Globus pallidus (tissue), 1 donor: Measurements from ENCODE around the gene RUFY4.
"Not testable (repeated sequence)": the region's sequence is repeated elsewhere in the genome, so short reads cannot be mapped to it uniquely, and the experiment has no call there.

ENCODE experiments used
- DNase-seq: peaks from one replicate; pipeline ENCODE4 v3.0.0-alpha.2; 2015; ENCODE audit warnings: low spot score

RUFY4 gene

GRCh38 chr2:218089259-218089658 is 20.2 kb downstream of the RUFY4 start:
- DNase-seq = no peak

- no peak for DNase-seq
Observed at GRCh38 chr2:218091746-218092145, 22.7 kb downstream of the RUFY4 start.

DNA sequence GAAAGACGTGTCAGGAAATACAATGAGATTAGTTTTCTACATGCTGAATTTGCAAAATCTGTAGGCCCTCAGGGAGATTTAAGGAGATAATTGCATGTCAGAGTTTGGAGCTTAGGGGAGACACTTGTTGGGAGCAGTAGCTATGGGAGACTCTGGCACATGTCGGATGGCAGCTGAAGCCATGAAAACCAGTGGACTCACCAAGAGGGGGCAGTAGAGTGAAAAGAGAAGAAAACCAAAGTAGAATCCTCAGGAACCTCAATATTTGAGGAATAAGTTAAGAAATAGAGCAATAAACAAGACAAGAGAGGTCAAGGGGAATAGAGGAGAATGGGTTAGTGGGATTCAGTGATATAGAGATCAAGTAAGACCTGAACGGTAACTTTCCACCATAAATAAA is 24.8 kb downstream of the RUFY4 start:
- no peak for DNase-seq

GRCh38 chr2:218095853-218096252 is 26.8 kb downstream of the RUFY4 start:
- no peak for DNase-seq

- no peak for DNase-seq
Observed at GRCh38 chr2:218097975-218098374, 28.9 kb downstream of the RUFY4 start.

- not testable (repeated sequence) for DNase-seq
Observed at GRCh38 chr2:218108834-218109233, 39.8 kb downstream of the RUFY4 start.

GRCh38 chr2:218121789-218122188 is 52.7 kb downstream of the RUFY4 start:
- DNase-seq = not testable (repeated sequence)

DNA sequence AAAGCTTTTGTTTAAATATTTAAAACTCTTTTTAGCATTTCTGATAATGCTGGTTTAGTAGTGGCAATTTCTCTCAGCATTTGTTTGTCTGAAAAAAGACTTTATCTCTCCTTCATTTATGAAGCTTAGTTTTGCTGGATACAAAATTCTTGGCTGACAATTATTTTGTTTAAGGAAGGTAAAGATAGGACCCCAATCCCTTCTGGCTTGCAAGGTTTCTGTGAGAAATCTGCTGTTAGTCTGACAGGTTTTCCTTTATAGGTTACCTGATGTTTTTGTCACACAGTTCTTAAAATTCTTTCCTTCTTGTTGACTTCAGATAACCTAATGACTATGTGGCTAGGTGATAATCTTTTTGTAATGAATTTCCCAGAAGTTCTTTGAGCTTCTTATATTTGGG is 53.2 kb downstream of the RUFY4 start:
- DNase-seq = not testable (repeated sequence)

- no peak for DNase-seq
Observed at GRCh38 chr2:218123986-218124385, 54.9 kb downstream of the RUFY4 start.

DNA sequence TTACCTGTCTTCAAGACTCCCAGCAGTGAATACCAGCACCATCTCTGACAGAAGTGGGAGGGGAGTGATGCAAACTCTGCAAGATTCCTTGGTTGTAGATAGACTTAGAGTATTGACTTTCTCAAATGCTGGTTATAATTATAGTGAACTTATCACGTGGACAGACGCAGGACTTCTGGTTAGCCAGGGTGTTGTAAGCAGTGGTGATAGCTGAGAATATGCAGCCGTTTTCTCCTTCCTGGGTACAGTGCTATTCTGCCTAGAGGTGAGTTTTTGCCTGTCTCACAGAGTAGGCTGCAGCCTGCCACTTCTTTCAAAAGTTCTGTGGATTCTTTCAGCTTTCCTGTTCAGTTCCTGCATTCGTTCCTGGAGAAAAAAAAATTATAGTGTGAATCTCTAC is 56.0 kb downstream of the RUFY4 start:
- DNase-seq = no peak

- peak; percentile 17 for DNase-seq
Observed at GRCh38 chr2:218125626-218126080, 56.6 kb downstream of the RUFY4 start, which contains the start of gene CXCR2. Gene CXCR2 (plus strand): TSS chr2:218126028. CDS start chr2:218134802, 8,774 bp downstream.

GRCh38 chr2:218127929-218128455 is 58.9 kb downstream of the RUFY4 start:
- DNase-seq = no peak

DNA sequence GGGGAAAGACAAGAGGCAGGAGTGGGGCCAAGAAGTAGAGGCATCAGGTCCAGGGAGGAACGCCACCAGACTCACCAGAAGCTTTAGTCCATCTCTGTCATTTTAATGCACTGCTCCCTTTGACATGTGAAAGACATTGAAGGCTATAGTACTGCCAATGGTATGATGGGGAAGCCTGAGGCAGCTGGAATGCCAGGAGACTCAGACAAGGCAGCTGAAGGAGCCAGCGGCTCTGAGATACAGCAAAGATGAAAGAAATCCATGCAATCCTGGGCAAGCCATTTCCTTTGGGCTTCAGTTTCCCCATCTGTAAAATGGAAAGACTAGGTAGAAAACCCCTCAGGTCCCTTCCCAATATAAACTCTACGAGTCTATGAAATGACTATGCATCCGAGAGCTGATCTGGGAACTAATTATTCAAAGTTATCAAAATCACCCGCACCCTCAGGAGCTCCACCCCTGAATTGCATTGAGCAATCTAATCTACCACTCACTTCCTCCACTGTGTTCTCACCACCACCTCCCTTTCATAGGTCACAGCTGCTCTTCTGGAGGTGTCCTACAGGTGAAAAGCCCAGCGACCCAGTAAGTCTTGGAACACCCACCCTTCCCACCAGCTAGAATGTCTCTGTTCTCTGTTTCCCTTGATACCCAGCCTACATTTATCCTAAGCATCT is 59.9 kb downstream of the RUFY4 start:
- no peak for DNase-seq

DNA sequence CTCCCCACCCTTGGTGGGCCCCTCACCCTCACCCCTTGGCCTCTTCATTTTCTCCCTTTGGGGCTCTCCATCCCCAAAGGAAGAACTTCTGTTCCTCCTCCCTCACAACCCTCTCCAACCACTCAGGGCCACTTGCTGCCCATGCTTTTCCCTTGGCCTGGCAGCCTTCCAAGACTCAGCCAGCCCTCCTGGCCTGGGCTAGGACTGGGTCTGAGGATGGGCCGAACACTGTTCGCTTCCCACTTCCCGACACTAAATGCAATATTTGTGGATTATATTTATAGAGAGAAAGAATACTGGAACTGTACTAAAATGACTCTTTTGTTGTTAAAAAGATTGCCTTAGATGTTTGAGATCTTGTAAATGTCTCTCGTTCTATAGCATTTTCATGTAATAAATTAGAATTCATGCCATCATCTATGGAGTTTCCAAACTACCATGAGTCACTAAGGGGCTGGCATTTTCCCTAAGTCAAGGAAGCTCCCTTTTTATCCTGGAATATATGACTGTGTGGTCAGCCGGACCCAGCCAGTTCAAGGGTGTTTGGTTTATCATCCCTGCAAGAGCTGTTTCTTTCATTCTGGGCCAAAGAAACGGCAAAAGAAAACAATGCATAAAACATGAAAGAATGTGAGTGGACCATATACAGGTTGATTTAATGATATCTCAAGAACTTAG is 60.5 kb downstream of the RUFY4 start:
- no peak for DNase-seq

DNA sequence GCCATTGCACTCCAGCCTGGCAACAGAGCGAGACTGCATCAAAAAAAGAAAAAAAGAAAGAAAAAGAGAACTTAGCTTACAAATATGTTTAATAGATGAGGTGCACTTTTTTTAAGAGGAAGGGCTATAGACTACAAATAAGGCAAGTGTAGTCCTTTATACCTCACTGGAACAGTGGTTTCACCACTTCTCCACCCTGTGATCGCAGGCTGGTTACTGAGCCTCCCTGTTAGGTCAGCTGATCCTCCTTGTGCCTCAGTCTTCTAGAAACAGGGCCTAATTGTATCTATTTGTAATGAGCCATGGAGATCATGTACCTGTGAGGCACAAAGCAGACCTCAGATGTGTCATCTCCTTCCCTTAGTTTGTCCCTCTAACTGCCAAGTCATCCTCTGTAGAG is 61.3 kb downstream of the RUFY4 start:
- no peak for DNase-seq

- no peak for DNase-seq
Observed at GRCh38 chr2:218130822-218131221, 61.8 kb downstream of the RUFY4 start.

- DNase-seq = no peak
Observed at GRCh38 chr2:218137514-218137913, 68.5 kb downstream of the RUFY4 start.

GRCh38 chr2:218138047-218138446 is 69.0 kb downstream of the RUFY4 start:
- DNase-seq = no peak
